Measurements from ENCODE around the gene PKDCC.

GRCh38 chr2:42001711-42002201 is 46.1 kb upstream of the PKDCC start:
- TF ChIP-seq CTCF (IDR thresholded peaks at IDR 0.05): no peak
- no peak for TF ChIP-seq POLR2A (IDR thresholded peaks at IDR 0.05)

All from right lobe of liver (tissue), 4 donors.